Measurements from ENCODE around the gene EVI5L.

EVI5L gene

GRCh38 chr19:7901337-7901736 is 71.3 kb downstream of the EVI5L start:
- DNase-seq, result no peak

DNA sequence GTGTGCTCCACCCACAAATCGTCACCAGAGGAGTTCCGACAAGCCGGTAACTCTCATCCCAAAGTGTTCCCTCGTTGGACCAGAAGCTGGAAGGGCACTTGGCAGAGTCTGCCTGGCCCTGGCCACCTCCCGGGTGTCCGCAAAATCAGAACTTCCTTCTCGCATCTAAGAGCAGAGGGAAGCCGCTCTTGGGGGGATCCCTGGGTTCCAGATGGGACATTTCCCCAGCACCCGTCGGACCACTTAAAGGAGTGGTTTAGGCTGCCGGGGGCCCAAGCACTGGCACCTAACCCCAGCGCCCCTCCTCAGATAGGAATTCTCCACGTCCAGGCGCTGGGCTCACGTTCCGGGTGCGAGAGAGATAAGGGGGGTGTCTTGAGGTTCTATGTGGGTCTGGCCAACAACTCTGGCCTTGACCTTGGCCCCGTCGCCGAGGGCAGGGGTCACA is 72.8 kb downstream of the EVI5L start:
- no peak for DNase-seq

GRCh38 chr19:7903244-7904073 is 73.4 kb downstream of the EVI5L start, which contains the start of gene MAP2K7:
TSS of gene MAP2K7 (plus strand) at chr19:7903877. CDS start at chr19:7903945, 68 bp downstream.
- DNase-seq, result peak; percentile 99 to 100 (median 100)

GRCh38 chr19:7904074-7905020 is 74.3 kb downstream of the EVI5L start:
- peak in 4 of 5 experiments; percentile 49 to 96 (median 72) for DNase-seq

DNA sequence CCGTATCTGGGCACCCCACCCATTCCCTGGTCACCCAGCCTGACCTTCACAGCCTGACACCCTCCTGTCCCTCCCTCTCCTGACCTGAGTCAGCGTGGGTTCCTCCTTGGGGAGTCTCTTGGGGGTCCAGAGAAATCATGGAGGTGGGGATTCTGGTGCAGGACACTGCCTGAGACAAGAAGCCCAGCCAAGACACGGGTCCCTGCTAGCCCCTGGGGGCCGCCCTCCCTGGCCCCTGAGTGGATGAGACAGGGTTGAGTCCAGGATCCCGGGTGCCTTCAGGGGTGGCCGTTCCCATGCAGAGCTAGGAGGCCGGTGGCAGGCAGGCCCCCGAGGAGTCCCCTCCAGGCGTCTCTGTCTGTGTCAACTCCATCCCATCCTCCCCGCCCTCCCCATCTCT is 75.2 kb downstream of the EVI5L start:
- no peak for DNase-seq

DNA sequence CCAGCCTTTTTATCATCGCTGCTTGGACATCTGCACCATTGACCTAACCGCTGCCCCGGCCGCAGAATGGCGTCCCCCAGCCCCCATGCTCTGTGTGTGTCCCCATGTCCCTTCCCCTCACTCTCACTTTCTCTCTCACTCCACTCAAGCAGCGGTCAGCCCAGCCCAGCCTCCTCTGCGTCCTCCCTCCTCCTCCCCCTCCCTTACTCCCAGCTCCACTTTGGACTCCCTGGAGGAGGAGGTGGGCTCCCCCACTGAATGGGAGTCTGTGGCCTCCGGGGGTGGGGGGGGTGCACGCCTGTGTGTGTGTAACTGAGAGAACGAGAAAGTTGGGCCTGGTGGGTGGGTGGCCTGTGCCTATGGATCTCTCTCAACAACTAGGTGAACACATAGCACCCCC is 75.8 kb downstream of the EVI5L start:
- no peak for DNase-seq

DNA sequence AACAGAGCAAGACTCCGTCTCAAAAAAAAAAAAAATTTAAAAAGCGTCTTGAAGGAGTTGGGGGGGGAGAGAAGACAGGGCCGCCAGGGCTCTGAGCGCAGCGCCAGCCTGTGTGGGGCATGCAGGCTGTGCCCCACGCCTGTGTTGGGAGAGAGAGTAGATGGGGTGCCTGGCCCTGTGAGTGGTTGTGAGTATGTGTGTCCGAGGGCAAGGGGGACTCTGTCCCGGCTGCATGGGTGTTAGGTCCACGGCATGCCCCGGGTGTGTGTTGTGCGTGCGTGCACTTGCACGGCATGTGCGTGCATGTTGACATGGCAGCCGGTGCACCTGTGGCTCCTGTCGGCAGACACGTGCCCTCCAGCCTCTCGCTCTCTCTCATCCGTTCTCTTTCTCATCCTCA is 77.1 kb downstream of the EVI5L start:
- no peak for DNase-seq

DNA sequence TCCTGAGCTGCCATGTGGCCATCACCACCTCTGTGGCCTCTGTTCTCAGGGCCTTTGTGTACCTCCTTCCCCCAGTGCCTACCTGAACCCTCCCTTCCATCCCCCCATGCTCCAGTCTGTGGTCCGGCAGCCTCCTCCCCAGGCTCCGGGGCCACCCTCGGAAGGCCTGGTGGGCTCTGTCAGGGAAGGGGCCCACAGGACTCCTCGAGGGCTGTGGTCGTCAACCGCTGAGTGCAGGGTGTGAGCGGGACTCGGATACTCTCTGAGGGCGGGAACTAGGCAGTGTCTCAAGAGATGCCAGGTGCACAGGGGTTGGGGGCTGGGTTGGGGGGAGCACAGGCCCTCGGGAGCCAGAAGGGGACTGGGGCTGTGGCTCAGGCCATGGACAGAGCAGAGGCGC is 77.5 kb downstream of the EVI5L start:
- DNase-seq, result no peak

DNA sequence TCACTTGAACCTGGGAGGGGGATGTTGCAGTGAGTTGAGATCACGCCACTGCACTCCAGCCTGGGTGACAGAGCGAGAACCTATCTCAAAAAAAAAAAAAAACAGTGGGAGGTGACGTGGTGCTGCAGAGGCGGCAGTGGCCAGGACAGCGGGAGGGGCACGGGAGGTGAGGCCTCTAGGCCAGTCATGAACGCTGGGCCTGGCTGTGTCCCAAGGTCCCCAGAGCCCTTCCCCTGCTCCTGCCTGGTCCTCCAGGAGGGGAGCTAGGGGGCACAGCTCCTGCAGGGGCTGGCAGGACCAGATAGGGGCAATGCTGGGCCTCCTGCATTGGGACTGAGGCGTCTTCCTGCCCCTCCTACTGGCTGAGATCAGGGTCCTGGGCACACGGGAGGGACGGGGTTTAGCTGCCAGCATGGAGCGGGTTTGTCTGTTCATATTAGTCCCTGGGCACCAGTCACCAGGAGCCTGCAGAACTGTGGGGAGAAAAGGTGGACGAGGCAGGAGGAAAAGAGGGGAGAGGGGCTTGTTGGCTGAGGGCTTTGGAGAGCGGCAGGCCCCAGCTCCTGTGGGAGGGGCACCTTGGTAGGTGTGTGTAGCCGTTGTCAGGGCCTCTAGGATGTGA is 78.2 kb downstream of the EVI5L start:
- DNase-seq, result no peak

DNA sequence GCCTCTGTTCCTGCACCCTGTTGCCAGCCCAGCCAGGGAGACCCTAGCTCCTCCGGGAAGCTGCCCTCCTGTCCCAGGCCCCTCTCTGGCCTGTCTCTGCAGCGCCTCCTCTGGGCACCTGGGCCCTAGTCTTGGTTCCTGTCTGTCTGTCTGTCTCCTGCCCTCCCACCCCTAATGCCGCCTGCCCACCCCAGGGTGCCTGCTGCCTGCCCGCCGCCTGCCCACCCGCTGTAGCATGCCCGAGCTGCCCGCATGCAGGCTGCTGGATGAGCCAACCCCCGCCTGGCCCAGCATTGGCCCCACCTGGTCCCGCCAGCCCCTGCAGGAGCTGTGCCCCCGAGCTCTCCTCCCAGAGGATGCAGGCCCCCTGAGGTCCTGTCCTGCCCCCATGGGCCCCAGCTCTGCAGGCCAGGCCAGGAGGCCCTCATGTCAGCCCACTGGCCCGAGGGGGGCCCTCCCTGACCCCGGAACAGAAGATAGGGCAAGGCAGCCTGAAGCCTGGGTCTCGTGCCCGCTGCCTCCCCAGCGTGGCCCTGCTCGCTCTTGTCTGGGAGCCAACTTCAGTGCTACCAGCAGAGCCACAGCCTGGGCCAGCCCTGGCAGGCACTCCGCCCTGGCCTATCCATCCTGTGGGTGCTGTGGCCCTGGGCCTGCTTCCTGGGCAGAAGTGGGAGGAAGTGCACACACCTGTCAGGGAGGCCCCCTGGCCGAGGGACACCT is 78.9 kb downstream of the EVI5L start:
- no peak for DNase-seq

DNA sequence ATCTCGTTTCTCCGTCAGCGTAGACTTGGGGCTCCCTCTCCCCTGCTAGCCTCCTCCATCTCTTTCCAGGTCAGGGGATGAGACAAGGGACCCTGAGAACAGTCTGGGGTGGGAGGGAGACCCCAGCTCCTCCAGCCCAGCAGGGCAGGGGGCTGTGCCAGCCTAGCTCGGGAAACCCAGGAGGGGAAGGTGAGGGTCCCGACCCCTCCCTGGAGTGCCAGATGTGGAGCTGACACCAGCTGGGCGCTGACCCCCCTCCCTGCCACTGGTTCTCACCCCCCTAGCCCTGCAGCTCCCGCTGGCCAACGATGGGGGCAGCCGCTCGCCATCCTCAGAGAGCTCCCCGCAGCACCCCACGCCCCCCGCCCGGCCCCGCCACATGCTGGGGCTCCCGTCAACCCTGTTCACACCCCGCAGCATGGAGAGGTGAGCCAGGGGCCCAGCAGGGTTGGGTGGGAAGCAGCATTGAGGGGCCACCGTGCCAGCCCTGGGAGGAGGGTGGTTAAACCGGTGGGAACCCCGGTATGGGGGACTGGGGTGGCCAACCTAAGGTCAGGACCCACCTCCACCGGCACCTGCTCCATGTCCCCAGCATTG is 79.6 kb downstream of the EVI5L start:
- DNase-seq, result no peak

GRCh38 chr19:7910321-7911161 is 80.5 kb downstream of the EVI5L start:
- DNase-seq, result no peak

DNA sequence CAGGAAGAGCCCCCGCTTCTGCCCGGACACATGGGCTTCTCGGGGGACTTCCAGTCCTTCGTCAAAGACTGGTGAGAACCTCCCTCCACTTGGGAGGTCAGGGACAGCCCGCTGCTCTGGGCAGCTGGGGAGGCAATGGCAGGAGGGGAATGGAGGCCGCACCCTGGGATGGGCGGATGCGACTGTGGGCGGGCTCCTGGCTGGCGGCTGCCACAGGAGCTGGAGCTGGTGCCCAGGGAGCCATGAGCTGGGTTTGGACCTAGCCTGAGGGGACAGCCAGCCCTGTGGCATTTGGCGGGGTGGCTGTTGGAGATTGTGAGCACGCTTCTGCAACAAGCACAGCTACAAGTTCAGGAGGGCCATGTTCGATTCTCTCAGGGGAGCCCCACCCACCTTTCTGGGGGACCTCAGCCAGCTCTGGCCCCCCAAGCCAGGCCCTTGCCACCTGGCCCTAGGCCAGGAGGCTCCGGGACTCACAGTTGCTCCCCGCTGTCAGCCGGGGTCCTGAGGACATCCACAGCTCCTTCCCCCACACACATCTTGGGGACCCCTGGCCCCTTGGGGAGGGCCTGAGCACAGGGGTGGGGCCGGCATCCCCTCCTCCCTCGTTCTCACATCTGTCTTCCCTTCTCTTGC is 81.6 kb downstream of the EVI5L start:
- no peak for DNase-seq

GRCh38 chr19:7912144-7912696 is 82.2 kb downstream of the EVI5L start:
- no peak for DNase-seq

- no peak for DNase-seq
These were observed 82.9 kb downstream of the EVI5L start for GRCh38 chr19:7912697-7913564.

DNA sequence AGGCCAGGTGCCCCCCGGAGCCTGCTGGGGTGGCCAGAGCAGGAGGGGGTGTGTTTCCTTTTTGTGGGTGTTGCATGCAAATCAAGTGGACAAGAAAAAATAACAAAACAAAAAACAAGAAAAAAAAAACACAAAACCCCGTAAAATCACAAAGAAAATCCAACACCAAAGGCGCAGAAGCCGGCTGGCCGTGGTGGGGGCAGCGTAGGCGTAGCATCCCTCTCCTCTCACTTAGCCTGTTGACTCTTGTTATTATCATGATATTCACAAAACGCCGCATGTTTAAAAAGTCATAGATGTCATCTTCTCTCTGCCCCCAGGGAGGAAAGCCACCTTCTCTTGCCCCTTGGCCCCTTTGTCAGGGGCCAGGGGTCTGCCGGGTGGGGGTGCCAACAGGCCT is 83.6 kb downstream of the EVI5L start:
- DNase-seq, result no peak

DNA sequence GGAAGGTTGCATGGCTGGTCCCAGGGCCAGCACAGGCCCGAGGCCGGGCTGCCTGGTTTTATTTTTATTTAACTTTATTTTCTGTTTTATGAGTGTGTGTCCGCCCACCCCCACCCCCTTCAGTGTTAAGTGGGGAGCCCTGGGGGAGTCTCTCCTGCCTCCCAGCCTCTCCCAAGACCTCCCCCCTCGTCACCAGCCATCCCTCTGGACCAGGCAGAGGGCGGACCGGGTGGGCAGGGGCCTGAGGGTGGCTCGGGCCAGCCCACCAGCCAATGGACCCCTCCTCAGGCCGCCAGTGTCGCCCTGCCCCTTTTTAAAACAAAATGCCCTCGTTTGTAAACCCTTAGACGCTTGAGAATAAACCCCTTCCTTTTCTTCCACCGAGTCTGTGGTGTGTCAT is 84.1 kb downstream of the EVI5L start:
- DNase-seq, result no peak
